GM21367 (cell line): ENCODE results near the gene RMP24.

Experiments
- ATAC-seq: cut with Tn5 transposase; IDR thresholded peaks from one replicate; pipeline ENCODE4 v1.9.1; 2021; ENCODE audit not compliant: unreplicated experiment

The RMP24 gene

GRCh38 chr18:35972197-35973000 is at the start of gene RMP24:
TSS of gene RMP24 (plus strand) at chr18:35972679.
- ATAC-seq = peak; percentile 89

DNA sequence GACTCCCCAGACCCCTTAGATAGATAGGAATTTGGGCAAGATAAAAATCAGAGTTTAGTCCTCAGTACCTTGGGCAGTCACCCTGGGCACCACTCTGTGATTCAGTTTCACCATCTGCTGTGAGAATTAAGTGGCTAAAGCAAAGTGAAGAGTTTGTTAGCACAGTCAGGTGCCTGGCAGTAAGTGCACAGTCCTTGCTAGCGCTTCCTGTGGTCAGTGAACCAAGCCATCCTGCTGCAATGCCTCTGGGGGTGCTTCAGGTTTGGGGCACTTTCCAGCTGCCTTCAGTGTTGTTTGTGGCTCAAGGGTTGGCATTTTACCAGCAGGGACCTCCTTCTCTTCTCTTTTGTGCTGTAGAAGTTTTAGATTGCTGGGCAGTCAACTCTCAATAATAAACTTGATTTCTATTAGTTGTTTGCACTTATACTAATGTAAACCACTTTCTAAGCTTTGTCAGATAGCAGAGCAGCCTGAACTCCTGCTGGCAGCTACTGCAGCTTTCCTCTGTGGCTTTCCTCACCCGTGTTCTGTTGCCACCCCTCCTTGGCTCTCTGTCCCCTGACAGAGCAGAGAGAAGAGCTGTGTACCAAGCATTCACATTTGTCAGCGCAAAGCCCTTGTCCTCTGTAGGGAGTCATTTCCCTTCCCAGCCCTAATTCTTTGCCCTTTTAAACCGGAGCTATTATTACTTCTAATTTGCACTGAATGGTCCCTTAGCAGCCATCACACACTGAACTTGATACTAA is 48.4 kb upstream of the RMP24 start:
- ATAC-seq = no peak

DNA sequence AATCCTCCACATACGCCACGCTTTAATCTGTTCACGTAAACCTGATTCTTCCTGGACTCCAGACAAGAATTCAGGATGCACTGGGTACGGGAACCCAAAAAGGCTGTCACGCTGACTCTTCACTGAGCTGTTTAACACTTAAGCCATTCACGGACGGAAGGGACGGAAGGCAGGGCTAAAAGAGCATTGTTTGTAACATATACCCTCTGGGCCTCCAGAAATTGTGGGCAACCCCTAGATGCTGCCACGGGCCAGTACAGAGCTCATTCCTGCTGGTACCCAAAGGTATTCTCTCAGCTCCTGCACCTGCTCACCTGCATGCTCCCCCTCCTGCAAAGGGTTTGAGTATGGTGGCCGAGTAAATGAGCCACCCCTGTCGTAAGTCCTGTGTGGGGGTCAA is 45.6 kb upstream of the RMP24 start:
- ATAC-seq = no peak

- no peak for ATAC-seq
These were observed 45.0 kb upstream of the RMP24 start for GRCh38 chr18:35927430-35927829.

- no peak for ATAC-seq
These were observed 38.5 kb upstream of the RMP24 start for GRCh38 chr18:35933982-35934381.

DNA sequence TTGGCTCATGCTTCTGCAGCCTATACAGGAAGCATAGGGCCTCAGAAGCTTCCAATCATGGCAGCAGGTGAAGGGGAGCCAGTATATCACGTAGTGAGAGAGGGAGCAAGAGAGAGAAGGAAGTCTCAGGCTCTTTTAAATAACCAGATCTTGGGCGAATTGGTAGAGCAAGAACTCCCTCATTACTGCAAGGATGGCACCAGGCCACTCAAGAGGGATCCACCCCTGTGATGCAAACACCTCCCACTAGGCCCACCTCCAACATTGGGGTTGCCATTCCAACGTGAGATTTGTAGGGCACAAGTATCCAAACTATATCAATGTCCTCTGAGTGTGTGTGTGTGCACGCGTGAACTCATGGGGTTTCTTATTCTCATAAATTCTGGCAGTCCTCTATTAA is 37.6 kb upstream of the RMP24 start:
- no peak for ATAC-seq

GRCh38 chr18:35935805-35936204 is 36.7 kb upstream of the RMP24 start:
- no peak for ATAC-seq

- ATAC-seq = no peak
These were observed 35.5 kb upstream of the RMP24 start for GRCh38 chr18:35936951-35937350.

DNA sequence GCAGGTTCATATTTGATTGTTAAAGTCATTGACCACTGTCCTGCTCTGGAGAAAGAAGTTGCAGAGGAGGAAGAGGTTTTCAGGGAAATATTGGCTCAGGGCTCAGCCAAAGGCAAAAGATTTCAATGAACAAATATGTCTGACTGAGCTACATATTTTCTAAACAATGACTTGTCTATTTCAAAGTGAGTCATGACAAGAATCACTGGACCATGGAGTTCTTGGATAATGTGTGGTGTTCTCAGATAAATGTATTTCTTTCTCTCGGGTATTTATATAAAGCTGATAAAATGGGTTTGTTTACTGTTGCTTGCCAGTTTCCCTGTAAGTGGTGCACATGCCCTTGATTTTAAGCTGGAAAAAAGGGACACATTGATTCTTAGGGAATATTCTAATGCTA is 34.3 kb upstream of the RMP24 start:
- no peak for ATAC-seq

DNA sequence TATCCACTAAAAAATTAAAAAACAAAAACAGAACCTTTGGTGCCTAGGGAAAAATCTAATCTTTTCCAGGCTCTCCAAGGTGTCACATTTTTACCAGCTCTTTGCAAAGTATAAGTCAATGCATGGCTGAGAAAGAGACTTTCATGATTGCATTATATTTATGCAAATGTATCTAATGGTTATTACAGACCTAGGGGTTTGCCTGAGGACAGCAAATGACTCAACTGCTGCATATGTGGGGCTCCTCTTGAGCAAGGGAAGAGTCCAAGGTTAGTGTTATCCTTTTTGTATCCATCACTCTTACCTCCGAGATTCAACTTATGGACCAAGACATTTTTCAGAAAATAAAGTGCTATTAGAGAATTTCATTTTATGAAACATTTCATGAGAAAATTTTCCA is 33.9 kb upstream of the RMP24 start:
- ATAC-seq = no peak

DNA sequence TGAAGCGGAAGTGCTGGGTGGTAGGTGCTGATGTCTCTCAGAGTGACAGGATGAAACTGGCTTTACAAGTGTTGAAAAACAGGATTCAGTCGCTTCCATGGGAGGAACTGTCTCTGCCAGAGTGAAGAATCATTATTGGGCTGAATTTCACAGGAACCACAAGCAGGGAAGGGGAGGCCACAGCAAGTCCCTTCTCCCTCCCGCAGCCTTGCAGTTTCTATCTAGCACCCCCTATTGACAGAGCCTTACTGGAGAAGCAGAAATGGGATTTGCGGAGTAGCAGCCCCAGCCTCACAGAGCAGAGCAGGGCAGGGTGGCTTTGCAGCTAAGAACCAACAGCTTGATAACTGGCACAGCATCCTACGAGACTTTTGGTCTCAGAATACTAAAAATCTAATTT is 33.3 kb upstream of the RMP24 start:
- ATAC-seq = no peak

- ATAC-seq = no peak
These were observed 31.2 kb upstream of the RMP24 start for GRCh38 chr18:35941299-35941698.

DNA sequence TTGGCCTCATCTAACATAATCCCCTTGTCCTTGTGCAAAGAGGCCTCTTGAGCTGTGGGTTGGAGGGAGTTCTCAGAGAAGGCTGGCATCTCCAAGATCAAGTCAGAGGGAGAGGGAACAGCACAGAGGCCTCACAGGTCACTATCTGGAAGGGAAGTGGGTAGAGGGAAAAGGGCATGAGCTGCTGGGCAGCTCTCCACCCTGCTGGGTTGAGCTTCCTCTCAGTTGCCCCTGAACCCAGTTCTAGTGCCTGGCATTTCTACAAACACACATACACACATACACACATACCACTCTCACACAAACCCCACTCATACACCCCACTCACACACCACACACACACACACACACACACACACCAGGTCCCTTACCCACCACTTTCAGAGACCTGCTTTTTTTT is 30.3 kb upstream of the RMP24 start:
- no peak for ATAC-seq

DNA sequence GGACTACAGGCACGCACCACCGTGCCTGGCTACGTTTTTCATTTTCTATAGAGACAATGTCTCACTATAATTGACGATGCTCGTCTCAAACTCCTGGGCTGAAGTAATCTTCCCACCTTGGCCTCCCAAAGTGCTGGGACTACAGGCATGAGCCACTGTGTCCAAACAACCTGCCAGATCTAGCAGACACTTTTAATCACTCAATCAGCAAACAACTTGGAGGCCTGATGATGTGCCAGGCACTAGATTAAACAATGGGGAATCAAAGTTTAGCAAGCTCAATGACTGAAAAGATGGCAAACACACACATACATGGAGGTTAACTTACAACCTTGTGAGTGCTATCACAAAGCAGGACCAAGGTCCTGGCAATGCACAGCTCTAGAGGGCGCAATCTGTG is 29.8 kb upstream of the RMP24 start:
- ATAC-seq = no peak

DNA sequence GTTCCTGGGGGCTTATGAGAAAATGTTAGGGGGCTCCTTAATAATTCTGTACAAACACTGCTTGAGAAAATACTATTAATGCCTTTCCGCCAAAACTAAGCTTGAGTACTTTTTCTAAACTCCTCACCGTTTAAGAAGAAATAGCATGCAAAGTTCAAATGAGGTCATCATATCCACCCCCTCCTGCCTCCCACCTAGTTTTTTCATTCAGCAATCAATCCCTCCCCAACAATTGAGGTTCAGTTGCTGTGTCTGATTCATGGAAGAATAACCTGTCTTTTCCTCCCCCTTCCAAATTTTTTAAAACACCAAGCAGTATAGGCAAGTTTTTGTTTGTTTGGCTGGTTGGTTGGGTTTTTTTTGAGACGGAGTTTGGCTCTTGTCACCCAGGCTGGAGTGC is 24.4 kb upstream of the RMP24 start:
- no peak for ATAC-seq

GRCh38 chr18:35949090-35949489 is 23.4 kb upstream of the RMP24 start:
- ATAC-seq = no peak

GRCh38 chr18:35949903-35950627 is 22.4 kb upstream of the RMP24 start:
- ATAC-seq = no peak

GRCh38 chr18:35950628-35950982 is 21.9 kb upstream of the RMP24 start:
- no peak for ATAC-seq

GRCh38 chr18:35953688-35954087 is 18.8 kb upstream of the RMP24 start:
- no peak for ATAC-seq

- no peak for ATAC-seq
These were observed 16.3 kb upstream of the RMP24 start for GRCh38 chr18:35956226-35956625.

- no peak for ATAC-seq
These were observed 10.2 kb upstream of the RMP24 start for GRCh38 chr18:35962320-35962719.

DNA sequence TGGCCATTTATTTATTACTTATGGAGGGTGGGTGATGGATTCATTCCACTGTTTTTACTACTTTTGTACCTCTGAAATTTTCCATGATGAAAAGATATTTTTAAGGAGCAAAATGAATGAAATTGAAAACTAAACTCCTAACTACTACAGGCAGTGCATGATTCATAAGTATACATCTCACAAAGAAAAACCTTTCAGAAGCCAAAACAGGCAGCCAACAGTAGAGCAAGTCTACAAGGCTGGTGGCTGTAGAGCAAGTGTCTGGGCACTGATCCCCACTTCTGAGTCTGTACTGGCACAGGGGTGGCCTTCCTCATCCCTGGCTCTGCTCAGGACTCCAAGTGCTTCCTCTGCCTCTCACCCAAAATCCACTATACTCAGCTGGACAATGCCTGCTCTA is 8.2 kb upstream of the RMP24 start:
- ATAC-seq = no peak
